SK-N-SH treated with all-trans-retinoic acid at 6 μM for 48 hours (cell line): ENCODE results near the gene DES.

Experiments used
- ATAC-seq: fragments of 200-7000 bp; cut with Tn5 transposase; 3 replicates; pipeline ENCODE4 v1.9.1; 2020; ENCODE audit warnings: mild to moderate bottlenecking, moderate library complexity
- ARNTL ChIP-seq: fragments of 450-650 bp; formaldehyde crosslinking; IDR thresholded peaks from 2 replicates; pipeline ENCODE4 v1.5.0; 2020; ENCODE audit warnings: low read depth, mild to moderate bottlenecking, moderate library complexity, borderline replicate concordance
- BACH2 ChIP-seq: fragments of 250-450 bp; sonication (Bioruptor Pico); IDR thresholded peaks from 2 replicates; pipeline ENCODE4 v1.9.0; 2021; ENCODE audit warnings: mild to moderate bottlenecking, borderline replicate concordance
- CREB5 ChIP-seq: fragments of 250-450 bp; sonication (Bioruptor Pico); IDR thresholded peaks from 2 replicates; pipeline ENCODE4 v1.5.1; 2020; ENCODE audit warnings: low read depth, mild to moderate bottlenecking, moderate library complexity
- CSDC2 ChIP-seq: fragments of 250-450 bp; sonication (Bioruptor Pico); IDR thresholded peaks from 2 replicates; pipeline ENCODE4 v1.5.0; 2020; ENCODE audit warnings: mild to moderate bottlenecking, moderate library complexity
- CSRNP3 ChIP-seq: fragments of 250-450 bp; sonication (Bioruptor Pico); IDR thresholded peaks from 2 replicates; pipeline ENCODE4 v1.5.1; 2021; ENCODE audit warnings: mild to moderate bottlenecking, moderate library complexity
- ESRRG ChIP-seq: fragments of 250-450 bp; sonication (Bioruptor Pico); IDR thresholded peaks from 2 replicates; pipeline ENCODE4 v1.6.1; 2021; ENCODE audit warnings: mild to moderate bottlenecking
- GLIS3 ChIP-seq: fragments of 250-450 bp; sonication (Bioruptor Pico); IDR thresholded peaks from 2 replicates; pipeline ENCODE4 v1.5.0; 2020; ENCODE audit warnings: mild to moderate bottlenecking, moderate library complexity
- ISL1 ChIP-seq: fragments of 250-450 bp; sonication (Bioruptor Pico); IDR thresholded peaks from 2 replicates; pipeline ENCODE4 v2.1.2; 2022; ENCODE audit warnings: mild to moderate bottlenecking, moderate library complexity
- OSR1 ChIP-seq: fragments of 250-450 bp; sonication (Bioruptor Pico); IDR thresholded peaks from 2 replicates; pipeline ENCODE4 v1.8.0; 2022; ENCODE audit warnings: moderate library complexity, mild to moderate bottlenecking, inconsistent platforms
- PATZ1 ChIP-seq: fragments of 250-450 bp; sonication (Bioruptor Pico); IDR thresholded peaks from 2 replicates; pipeline ENCODE4 v1.8.0; 2020; ENCODE audit warnings: mild to moderate bottlenecking, moderate library complexity, borderline replicate concordance
- POU6F1 ChIP-seq: fragments of 250-450 bp; sonication (Bioruptor Pico); IDR thresholded peaks from 2 replicates; pipeline ENCODE4 v1.8.0; 2021; ENCODE audit warnings: low read depth, mild to moderate bottlenecking, moderate library complexity, borderline replicate concordance
- PPARA ChIP-seq: fragments of 250-450 bp; sonication (Bioruptor Pico); IDR thresholded peaks from 2 replicates; pipeline ENCODE4 v1.5.0; 2020; ENCODE audit warnings: mild to moderate bottlenecking, borderline replicate concordance
- RARB ChIP-seq: fragments of 250-450 bp; sonication (Bioruptor Pico); IDR thresholded peaks from 2 replicates; pipeline ENCODE4 v1.8.0; 2021; ENCODE audit warnings: mild to moderate bottlenecking, moderate library complexity
- SNAI2 ChIP-seq: fragments of 250-450 bp; sonication (Bioruptor Pico); IDR thresholded peaks from 2 replicates; pipeline ENCODE4 v1.5.0; 2020; ENCODE audit warnings: mild to moderate bottlenecking, moderate library complexity
- TCF4 ChIP-seq: fragments of 250-450 bp; sonication (Bioruptor Pico); IDR thresholded peaks from 2 replicates; pipeline ENCODE4 v1.8.0; 2021; ENCODE audit warnings: mild to moderate bottlenecking, moderate library complexity, borderline replicate concordance
- TOX ChIP-seq: fragments of 250-450 bp; sonication (Bioruptor Pico); IDR thresholded peaks from 2 replicates; pipeline ENCODE4 v1.8.0; 2021; ENCODE audit warnings: mild to moderate bottlenecking, moderate library complexity, borderline replicate concordance
- TSHZ2 ChIP-seq: fragments of 250-450 bp; sonication (Bioruptor Pico); IDR thresholded peaks from 2 replicates; pipeline ENCODE4 v1.5.0; 2020; ENCODE audit warnings: mild to moderate bottlenecking, moderate library complexity
- ZC3H10 ChIP-seq: fragments of 250-450 bp; sonication (Bioruptor Pico); IDR thresholded peaks from 2 replicates; pipeline ENCODE4 v1.5.1; 2021; ENCODE audit warnings: mild to moderate bottlenecking, moderate library complexity
- ZFP3 ChIP-seq: fragments of 250-450 bp; sonication (Bioruptor Pico); IDR thresholded peaks from 2 replicates; pipeline ENCODE4 v1.5.0; 2020; ENCODE audit warnings: mild to moderate bottlenecking, moderate library complexity
- ZFP30 ChIP-seq: fragments of 450-650 bp; formaldehyde crosslinking; IDR thresholded peaks from 2 replicates; pipeline ENCODE4 v1.5.0; 2022; ENCODE audit warnings: mild to moderate bottlenecking, moderate library complexity
- ZNF70 ChIP-seq: fragments of 450-650 bp; formaldehyde crosslinking; IDR thresholded peaks from 2 replicates; pipeline ENCODE4 v1.5.0; 2020; ENCODE audit warnings: mild to moderate bottlenecking, moderate library complexity

The DES gene

GRCh38 chr2:219408631-219409030, 9.5 kb upstream of the DES start:
- no peak for TF ChIP-seq ZFP3
- no peak for TF ChIP-seq CREB5 (CRISPR knock-in tag)
- no peak for TF ChIP-seq GLIS3 (CRISPR knock-in tag)
- TF ChIP-seq POU6F1 (CRISPR knock-in tag), result no peak
- TF ChIP-seq CSDC2, result no peak
- TF ChIP-seq SNAI2, result no peak
- no peak for TF ChIP-seq ZNF70 (CRISPR knock-in tag)
- TF ChIP-seq BACH2, result no peak
- no peak for TF ChIP-seq TSHZ2 (CRISPR knock-in tag)
- TF ChIP-seq TOX (CRISPR knock-in tag), result no peak
- no peak for TF ChIP-seq CSRNP3 (CRISPR knock-in tag)
- TF ChIP-seq ZFP30 (CRISPR knock-in tag), result no peak
- no peak for TF ChIP-seq OSR1 (CRISPR knock-in tag)
- TF ChIP-seq ISL1 (CRISPR knock-in tag), result no peak
- TF ChIP-seq ESRRG (CRISPR knock-in tag), result no peak
- TF ChIP-seq TCF4 (CRISPR knock-in tag), result no peak
- no peak for TF ChIP-seq RARB (CRISPR knock-in tag)
- no peak for TF ChIP-seq ARNTL (CRISPR knock-in tag)
- no peak for ATAC-seq

- TF ChIP-seq PATZ1 (CRISPR knock-in tag) (no peak), ZNF70 (CRISPR knock-in tag) (no peak), ESRRG (CRISPR knock-in tag) (no peak), GLIS3 (CRISPR knock-in tag) (no peak), PPARA (CRISPR knock-in tag) (no peak), OSR1 (CRISPR knock-in tag) (no peak), ISL1 (CRISPR knock-in tag) (no peak), CREB5 (CRISPR knock-in tag) (no peak)
- TF ChIP-seq, all 23 proteins: peak for 0
- no peak for ATAC-seq
Observed at GRCh38 chr2:219409619-219410018, 8.6 kb upstream of the DES start.

- ATAC-seq, result no peak
- TF ChIP-seq ZC3H10 (no peak), TCF4 (CRISPR knock-in tag) (no peak), CSRNP3 (CRISPR knock-in tag) (no peak), CSDC2 (no peak), PATZ1 (CRISPR knock-in tag) (no peak), TSHZ2 (CRISPR knock-in tag) (no peak), RARB (CRISPR knock-in tag) (no peak)
Observed at GRCh38 chr2:219410390-219410789, 7.8 kb upstream of the DES start.
